NT2/D1 (cell line): ENCODE data around the gene PTDSS2.

ENCODE experiments used
- SUZ12 ChIP-seq: IDR thresholded peaks from 2 replicates; pipeline ENCODE4 v1.6.1; 2011; ENCODE audit not compliant: insufficient read length, insufficient read depth; ENCODE audit errors: extremely low read depth
- YY1 ChIP-seq: IDR thresholded peaks from 2 replicates; pipeline ENCODE4 v1.6.1; 2011; ENCODE audit not compliant: insufficient read length, insufficient read depth

DNA sequence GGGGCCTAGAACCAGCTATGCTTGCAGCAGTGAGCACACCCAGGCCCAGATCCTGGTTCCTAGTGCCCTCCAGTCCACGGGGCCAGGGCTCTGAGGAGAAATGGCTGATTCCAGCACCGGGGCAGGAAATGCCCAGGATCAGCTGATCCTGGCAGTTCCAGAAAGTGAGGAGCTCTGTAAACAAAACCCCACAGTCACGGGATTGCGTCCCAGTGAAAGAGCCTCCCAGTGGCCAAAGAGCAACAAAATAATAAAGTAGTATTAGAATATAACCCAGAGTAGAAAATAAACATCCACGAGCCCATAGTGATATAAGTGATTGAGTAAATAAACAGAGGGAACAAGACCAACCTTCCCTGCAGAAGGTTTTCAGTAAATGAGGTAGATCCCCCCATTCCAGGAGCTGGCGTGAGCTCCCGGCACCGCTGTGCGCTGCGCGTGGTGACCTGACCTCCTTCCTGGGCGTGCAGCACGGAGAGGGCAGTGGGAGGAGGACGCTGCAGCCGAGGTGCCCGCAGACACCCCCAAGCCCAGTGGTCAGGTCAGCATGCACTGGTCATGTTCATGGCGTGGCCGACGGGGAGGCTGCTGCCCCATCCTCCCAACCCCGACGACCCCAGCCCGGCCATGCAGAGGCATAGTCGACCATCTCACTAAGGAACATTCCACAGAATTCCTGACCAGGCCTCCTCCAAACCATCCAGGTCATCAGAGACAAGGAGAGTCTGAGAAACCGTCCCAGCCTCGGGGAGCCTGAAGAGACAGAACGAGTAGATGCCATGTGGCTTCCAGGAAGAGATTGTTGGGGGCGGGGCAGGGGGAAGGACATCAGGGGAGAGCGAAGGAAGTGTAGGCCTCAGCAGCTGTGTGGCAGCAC, 19.8 kb downstream of the PTDSS2 start:
- TF ChIP-seq SUZ12 (no peak), YY1 (no peak)
